ENCODE data around the gene SLAMF1. TPM values are rescaled to one million over a fixed set of nuclear protein-coding genes. Genes with fewer than 3 reads are reported as not detected.
"Not testable (repeated sequence)": the region's sequence is repeated elsewhere in the genome, so short reads cannot be mapped to it uniquely, and the experiment has no call there.

SLAMF1 gene
- total RNA-seq, 6 donors from 2014 or later = 0.11 to 3.9 (median 1.5) TPM

DNA sequence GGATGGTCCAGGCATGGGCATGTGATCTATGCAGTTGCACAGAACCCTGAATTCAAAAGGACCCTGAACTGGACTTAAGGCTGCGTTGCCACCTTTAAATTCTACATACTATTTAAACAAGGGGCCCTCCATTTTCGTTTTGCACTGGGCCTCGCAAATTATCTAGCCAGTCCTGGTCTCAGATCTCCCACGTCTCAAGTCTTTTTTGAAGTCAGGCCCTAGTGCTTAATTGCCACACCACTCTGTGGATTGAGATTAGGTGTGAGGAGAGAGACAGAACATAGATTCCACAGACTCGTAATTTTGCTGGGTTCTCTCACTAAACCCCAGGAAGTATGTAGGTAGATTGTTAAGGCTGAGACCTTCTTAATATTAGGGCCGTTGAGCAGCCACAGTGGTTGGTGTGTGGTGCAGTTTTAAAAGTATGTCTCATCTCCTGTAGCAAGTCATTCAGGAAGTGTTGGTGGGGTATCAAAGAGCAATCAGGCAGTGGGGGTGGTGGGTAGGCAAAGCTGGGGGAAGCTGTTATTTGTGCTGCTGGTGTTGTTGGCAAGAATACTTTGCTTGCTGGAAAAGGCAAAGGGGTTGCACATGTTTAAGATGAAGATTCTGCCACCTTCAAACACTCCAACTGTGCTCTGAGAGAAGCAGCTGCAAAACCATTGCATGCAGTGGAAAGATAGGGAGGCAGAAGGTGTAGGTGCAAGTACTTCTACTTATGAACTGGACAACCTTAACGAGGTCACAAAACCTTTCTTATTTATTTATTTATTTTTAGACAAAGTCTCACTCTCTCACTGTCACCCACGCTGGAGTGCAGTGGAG, 78.8 kb downstream of the SLAMF1 start:
- Histone ChIP-seq H3K4me3 (no peak overlapping the region), H3K4me1 (peaks cover 0 to 4% (median 0%) of the 10 kb centered on the region in 4 donors), H3K27me3 (no peaks in the 10 kb centered on the region), H3K27ac (peak overlapping the region in 2 of 4 donors; percentile 40 to 59), H3K36me3 (no peaks in the 10 kb centered on the region), H3K9me3 (peaks cover 0 to 2% (median under 1%) of the 10 kb centered on the region in 4 donors)
- ATAC-seq (ENCODE audit: low FRiP score in 2 of 2) (no peak), DNase-seq (no peak)
- 46 to 60% methylated on average over 8 of the region's 8 CpGs for WGBS, 2 donors
- TF ChIP-seq, protein P1, sequence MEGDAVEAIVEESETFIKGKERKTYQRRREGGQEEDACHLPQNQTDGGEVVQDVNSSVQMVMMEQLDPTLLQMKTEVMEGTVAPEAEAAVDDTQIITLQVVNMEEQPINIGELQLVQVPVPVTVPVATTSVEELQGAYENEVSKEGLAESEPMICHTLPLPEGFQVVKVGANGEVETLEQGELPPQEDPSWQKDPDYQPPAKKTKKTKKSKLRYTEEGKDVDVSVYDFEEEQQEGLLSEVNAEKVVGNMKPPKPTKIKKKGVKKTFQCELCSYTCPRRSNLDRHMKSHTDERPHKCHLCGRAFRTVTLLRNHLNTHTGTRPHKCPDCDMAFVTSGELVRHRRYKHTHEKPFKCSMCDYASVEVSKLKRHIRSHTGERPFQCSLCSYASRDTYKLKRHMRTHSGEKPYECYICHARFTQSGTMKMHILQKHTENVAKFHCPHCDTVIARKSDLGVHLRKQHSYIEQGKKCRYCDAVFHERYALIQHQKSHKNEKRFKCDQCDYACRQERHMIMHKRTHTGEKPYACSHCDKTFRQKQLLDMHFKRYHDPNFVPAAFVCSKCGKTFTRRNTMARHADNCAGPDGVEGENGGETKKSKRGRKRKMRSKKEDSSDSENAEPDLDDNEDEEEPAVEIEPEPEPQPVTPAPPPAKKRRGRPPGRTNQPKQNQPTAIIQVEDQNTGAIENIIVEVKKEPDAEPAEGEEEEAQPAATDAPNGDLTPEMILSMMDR (IDR thresholded peaks at IDR 0.05) = no peak
- TF ChIP-seq EP300 (IDR thresholded peaks at IDR 0.05) (no peak), POLR2AphosphoS5 (IDR thresholded peaks at IDR 0.05) (no peak), POLR2A (IDR thresholded peaks at IDR 0.05) (no peak)

DNA sequence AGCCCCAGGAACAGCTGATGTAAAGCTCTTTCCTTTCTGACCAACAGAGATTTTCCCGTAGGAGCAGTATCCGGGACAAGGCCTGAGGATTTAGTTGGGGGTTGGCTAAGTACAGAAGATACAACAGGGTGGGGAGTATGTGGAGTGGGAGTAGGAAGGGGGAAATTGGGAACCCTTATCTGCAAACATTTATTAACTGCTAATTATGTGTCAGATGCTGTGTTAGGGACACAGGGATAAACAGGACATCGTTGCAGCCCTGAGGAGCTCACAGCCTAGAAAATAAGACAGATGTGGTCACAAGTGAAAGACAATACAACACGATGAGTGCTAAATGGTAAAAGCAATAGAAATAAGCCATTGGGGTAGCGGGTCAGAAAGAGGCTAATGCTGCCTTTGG, 79.5 kb downstream of the SLAMF1 start:
- Histone ChIP-seq H3K9me3 (peaks cover 0 to 8% (median 4%) of the 10 kb centered on the region in 4 donors), H3K36me3 (no peaks in the 10 kb centered on the region), H3K4me3 (no peak overlapping the region), H3K4me1 (peaks cover 0 to 4% (median 0%) of the 10 kb centered on the region in 4 donors), H3K27me3 (no peaks in the 10 kb centered on the region), H3K27ac (peak overlapping the region in 2 of 4 donors; percentile 40 to 59)
- WGBS, 2 donors = 68 to 73% methylated on average over 5 of the region's 5 CpGs
- DNase-seq = no peak
- no peak for ATAC-seq (ENCODE audit: low FRiP score in 2 of 2)
- TF ChIP-seq POLR2A (IDR thresholded peaks at IDR 0.05) = no peak
- TF ChIP-seq POLR2AphosphoS5 (IDR thresholded peaks at IDR 0.05) = no peak
- no peak for TF ChIP-seq EP300 (IDR thresholded peaks at IDR 0.05)
- TF ChIP-seq, protein P1 (IDR thresholded peaks at IDR 0.05) = no peak

DNA sequence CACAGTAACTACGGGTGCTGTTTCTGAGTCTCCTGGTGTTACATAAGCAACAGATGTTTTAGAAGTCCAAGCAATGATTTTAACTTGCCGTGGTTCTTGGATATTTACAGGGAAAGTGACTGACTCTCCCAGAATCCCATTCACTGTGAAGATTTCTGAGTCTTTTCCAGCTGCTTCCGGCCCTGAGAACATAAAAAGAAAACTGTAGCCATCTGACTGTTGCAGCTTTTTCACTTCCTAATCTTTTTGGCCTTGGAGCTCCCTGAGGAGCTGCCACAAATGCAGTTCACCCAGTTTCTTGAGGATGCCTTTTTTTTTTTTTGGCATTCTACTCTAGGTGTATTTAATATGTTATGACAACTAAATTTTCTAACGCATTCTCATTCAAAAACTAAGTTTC, 81.3 kb downstream of the SLAMF1 start:
- no peak overlapping the region for H3K27ac ChIP-seq
- H3K4me3 ChIP-seq = no peak overlapping the region

DNA sequence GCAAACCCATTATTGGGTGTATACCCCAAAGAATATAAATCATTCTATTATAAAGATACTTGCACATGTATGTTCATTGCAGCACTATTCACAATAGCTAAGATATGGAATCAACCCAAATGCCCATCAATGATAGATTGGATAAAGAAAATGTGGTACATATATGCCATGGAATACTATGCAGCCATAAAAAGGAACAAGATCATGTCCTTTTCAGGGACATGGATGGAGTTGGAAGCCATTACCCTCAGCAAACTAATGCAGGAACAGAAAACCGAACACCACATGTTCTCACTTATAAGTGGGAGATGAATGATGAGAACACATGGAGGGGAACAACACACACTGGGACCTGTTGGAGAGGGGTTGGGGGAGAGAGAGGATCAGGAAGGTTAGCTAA, 83.6 kb downstream of the SLAMF1 start:
- not testable (repeated sequence) for H3K36me3 ChIP-seq; DNase-seq; H3K9me3 ChIP-seq; H3K4me1 ChIP-seq; H3K4me3 ChIP-seq; ATAC-seq (ENCODE audit: low FRiP score in 2 of 2); H3K27ac ChIP-seq; H3K27me3 ChIP-seq
- 93 to 96% methylated on average over 1 of the region's 1 CpG for WGBS, 2 donors

More for the DNA sequence above, 81.3 kb downstream of the SLAMF1 start:
- Histone ChIP-seq H3K4me1 (peaks cover 0 to 4% (median 0%) of the 10 kb centered on the region in 4 donors), H3K9me3 (peaks cover 0 to 8% (median 4%) of the 10 kb centered on the region in 4 donors), H3K27me3 (no peaks in the 10 kb centered on the region), H3K36me3 (no peaks in the 10 kb centered on the region)
- ATAC-seq (ENCODE audit: low FRiP score in 2 of 2) = no peak
- 57 to 68% methylated on average over 4 of the region's 4 CpGs for WGBS, 2 donors
- no peak for DNase-seq
- TF ChIP-seq POLR2A (IDR thresholded peaks at IDR 0.05) (no peak), EP300 (IDR thresholded peaks at IDR 0.05) (no peak), POLR2AphosphoS5 (IDR thresholded peaks at IDR 0.05) (no peak)
- TF ChIP-seq, protein P1 (IDR thresholded peaks at IDR 0.05) = no peak

DNA sequence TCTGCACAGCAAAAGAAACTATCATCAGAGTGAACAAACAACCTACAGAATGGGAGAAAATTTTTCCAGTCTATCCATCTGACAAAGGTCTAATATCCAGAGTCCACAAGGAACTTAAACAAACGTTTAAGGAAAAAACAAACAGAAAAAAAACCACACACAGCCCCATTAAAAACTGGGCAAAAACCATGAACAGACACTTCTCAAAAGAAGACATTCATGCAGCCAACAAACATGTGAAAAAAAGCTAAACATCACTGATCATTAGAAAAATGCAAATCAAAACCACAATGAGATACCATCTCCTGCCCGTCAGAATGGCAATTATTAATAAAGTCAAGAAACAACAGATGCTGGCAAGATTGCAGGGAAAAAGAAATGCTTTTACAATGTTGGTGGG, 84.1 kb downstream of the SLAMF1 start:
- WGBS, 2 donors = 72 to 78% methylated on average over 2 of the region's 2 CpGs
- DNase-seq; ATAC-seq (ENCODE audit: low FRiP score in 2 of 2); H3K4me1 ChIP-seq; H3K4me3 ChIP-seq; H3K27me3 ChIP-seq; H3K36me3 ChIP-seq; H3K27ac ChIP-seq; H3K9me3 ChIP-seq: not testable (repeated sequence)

DNA sequence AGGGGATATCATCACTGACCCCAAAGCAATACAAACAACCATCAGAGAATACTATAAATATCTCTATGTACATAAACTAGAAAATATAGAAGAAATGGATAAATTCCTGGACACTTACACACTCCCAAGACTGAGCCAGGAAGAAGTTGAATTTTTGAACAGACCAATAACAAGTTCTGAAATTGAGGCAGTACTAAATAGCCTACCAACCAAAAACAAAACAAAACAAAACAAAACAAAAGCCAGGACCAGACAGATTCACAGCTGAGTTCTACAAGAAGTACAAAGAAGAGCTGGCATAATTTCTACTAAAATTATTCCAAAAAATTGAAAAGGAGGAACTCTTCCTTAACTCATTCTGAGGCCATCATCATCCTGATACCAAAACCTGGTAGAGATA, 86.0 kb downstream of the SLAMF1 start:
- Histone ChIP-seq H3K9me3 (peaks cover 0 to 8% (median 4%) of the 10 kb centered on the region in 4 donors), H3K27ac (no peak overlapping the region), H3K36me3 (no peaks in the 10 kb centered on the region), H3K4me3 (no peak overlapping the region), H3K27me3 (no peaks in the 10 kb centered on the region), H3K4me1 (peaks cover 0 to 6% (median 0%) of the 10 kb centered on the region in 4 donors)
- DNase-seq = no peak
- TF ChIP-seq, protein P1 (IDR thresholded peaks at IDR 0.05) = no peak
- TF ChIP-seq POLR2AphosphoS5 (IDR thresholded peaks at IDR 0.05) (no peak), POLR2A (IDR thresholded peaks at IDR 0.05) (no peak), EP300 (IDR thresholded peaks at IDR 0.05) (no peak)
- ATAC-seq (ENCODE audit: low FRiP score in 2 of 2) = no peak

All from upper lobe of left lung (tissue), 6 donors.